Bronchial epithelial cell (primary cell): ENCODE measurements around the gene AIF1. TPM values are rescaled to one million over a fixed set of nuclear protein-coding genes. Genes with fewer than 3 reads are reported as not detected.
A peak's percentile ranks its signal among the peaks of the same experiment; 100 is the strongest.

ENCODE experiments used
- DNase-seq: peaks from one replicate; pipeline ENCODE4 v3.0.0-alpha.2; 2010; ENCODE audit warnings: low read depth
- FAIRE-seq: peaks from 2 replicates; lab custom pipeline; 2011; peaks lifted over from hg19 to GRCh38; lab: Jason Lieb, UNC
- H3K27me3 ChIP-seq: 2 replicates; pipeline ENCODE4 v1.5.1; 2011; ENCODE audit warnings: low read length; ENCODE audit not compliant: control insufficient read depth, insufficient read depth
- H3K36me3 ChIP-seq: 2 replicates; pipeline ENCODE4 v1.5.1; 2011; ENCODE audit warnings: low read length; ENCODE audit not compliant: control insufficient read depth, insufficient read depth
- H3K4me3 ChIP-seq: 2 replicates; pipeline ENCODE4 v1.5.1; 2011; ENCODE audit warnings: mild to moderate bottlenecking, low read depth, low read length, control low read depth
- total RNA-seq: library from RNA; depleted of rRNA; stranded (reverse); fragments of >200 nt; gene quantifications from 2 replicates; pipeline ENCODE4 v1.2.1, GENCODE V29; 2014
- TF ChIP-seq, protein P1 (sequence below): IDR thresholded peaks from 2 replicates; pipeline ENCODE4 v1.5.1; 2011; ENCODE audit warnings: mild to moderate bottlenecking, moderate library complexity, low read length, control low read depth, inconsistent platforms; ENCODE audit not compliant: insufficient read depth, severe bottlenecking

AIF1 gene
- total RNA-seq, 1 donor from 2014 or later = not detected

DNA sequence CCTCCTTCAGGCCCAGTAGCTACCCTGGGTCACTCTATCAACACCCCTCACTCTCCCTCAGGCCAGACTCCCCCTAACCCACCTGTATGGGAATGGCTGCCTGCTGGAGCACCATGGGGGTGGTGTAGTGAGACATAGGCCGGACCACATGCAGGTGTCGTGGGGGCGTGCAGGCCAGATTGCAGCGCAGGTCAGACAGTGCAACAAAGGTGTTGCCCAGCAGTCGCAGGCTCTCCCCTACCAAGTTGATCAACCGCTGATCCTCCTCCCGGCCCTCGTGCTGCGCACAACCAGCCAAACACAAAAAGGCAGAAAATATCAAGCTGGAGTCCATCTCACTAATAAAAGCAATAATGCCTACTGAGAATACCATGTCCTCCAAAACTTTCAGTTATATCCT lies 30.3 kb downstream of the AIF1 start:
- FAIRE-seq = no peak
- TF ChIP-seq, protein P1, sequence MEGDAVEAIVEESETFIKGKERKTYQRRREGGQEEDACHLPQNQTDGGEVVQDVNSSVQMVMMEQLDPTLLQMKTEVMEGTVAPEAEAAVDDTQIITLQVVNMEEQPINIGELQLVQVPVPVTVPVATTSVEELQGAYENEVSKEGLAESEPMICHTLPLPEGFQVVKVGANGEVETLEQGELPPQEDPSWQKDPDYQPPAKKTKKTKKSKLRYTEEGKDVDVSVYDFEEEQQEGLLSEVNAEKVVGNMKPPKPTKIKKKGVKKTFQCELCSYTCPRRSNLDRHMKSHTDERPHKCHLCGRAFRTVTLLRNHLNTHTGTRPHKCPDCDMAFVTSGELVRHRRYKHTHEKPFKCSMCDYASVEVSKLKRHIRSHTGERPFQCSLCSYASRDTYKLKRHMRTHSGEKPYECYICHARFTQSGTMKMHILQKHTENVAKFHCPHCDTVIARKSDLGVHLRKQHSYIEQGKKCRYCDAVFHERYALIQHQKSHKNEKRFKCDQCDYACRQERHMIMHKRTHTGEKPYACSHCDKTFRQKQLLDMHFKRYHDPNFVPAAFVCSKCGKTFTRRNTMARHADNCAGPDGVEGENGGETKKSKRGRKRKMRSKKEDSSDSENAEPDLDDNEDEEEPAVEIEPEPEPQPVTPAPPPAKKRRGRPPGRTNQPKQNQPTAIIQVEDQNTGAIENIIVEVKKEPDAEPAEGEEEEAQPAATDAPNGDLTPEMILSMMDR = no peak
- no peaks in the 10 kb centered on the region for H3K27me3 ChIP-seq
- no peak overlapping the region for H3K4me3 ChIP-seq
- H3K36me3 ChIP-seq = peaks cover 50% of the 10 kb centered on the region
- no peak for DNase-seq

DNA sequence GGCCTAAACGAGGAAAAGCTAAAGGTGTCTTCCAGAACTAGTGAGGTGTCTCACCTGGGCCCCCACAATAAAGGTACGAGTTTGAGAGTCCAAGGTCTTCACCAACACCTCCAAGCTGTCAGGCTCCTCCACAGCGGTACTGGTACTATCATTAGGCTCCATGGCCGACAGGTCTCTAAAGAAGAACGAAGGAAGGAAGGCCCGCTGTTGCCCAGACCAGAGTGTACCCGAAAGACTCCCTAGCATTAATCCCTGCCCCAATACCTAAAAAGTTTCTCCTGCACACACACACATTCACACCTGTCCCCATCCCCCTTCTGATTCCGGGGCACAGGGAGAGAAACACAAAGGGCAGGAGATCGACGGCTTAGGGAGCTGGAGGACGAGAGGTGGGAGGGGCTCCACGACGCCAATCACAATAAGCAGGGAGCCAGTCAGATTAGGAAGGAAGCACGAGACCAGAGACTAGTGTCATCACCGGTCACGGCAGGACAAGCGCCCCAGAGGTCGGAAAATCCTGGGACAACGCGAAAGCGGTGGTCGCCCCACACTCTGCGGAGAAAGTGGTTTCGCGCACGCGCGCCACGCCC lies 36.7 kb downstream of the AIF1 start:
- no peak for FAIRE-seq

DNA sequence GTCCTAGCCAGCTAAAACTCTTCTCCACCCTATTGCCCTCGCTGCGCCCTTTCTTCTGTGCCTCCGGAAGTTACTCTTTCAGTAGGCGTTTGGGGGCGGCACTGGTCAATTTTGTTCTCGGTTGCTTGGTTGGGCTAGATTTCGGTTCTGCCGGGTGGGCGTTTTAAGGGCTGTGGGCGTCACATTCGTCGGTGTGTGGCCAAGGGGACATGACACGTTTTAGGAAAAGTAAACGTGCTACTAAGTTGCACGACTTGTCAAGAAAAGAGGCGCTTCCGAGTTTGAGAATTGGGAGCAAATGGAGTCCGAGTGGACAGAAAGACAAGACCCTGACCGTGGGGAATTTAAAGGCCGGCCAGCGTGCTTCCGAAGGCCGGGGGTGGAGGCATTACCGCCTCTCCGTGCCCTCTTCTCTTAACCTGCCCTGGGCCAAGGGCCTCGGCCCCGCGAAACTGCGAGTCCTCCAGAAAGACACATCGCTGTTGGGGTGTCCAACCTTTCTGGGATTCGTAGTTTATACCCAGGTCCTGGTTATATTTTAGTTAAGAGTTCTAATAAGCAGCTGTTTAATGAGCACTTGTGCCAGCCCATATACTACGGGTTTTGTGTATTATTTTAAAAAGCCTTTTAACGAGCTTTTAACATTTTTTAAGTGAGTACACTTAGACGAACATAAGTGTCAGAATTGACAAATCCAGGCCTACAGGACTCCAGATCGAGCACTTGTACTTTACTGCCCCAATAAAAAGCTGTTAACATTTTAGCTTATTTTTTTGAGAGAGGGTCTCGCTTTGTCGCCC lies 38.1 kb downstream of the AIF1 start:
- DNase-seq (no peak), FAIRE-seq (no peak)
- H3K27me3 ChIP-seq = no peaks in the 10 kb centered on the region
- peaks cover 14% of the 10 kb centered on the region for H3K36me3 ChIP-seq
- TF ChIP-seq, protein P1 = no peak
- H3K4me3 ChIP-seq = peak overlapping the region; percentile 91

More for the DNA sequence above, 36.7 kb downstream of the AIF1 start:
- H3K4me3 ChIP-seq = peak overlapping the region; percentile 91
- TF ChIP-seq, protein P1 = no peak
- DNase-seq = peak; percentile 71
- H3K36me3 ChIP-seq = peaks cover 17% of the 10 kb centered on the region
- no peaks in the 10 kb centered on the region for H3K27me3 ChIP-seq

DNA sequence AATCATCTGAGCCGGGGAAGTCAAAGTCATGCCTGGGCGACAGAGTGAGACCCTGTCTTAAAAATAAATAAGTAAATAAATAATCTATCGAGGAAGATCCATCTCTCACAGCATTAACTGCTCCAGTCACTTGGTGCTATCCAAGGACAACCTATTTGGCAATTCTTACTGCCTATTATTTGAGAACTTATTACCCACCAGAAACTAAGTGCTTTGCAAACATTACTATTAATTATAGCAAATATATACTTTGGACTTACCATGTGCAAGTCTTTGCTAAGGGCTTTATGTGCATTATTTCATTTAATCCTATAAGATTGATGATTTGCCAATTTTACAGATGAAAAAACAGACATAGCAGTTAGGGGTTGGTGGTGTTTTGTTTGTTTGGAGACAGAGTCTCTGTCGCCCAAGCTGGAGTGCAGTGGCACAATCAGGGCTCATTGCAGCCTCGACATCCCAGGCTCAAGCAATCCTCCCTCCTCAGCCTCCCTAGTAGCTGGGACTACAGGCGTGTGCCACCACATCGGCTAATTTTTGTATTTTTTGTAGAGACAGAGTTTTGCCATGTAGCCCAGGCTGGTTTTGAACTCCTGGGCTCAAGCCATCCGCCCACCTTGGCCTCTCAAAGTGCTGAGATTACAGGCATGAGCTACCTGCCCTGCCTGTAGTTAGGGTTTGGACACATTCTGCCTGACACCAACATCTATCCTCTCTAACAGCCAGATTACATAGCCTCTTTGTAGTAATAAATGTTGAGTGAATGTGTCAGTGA lies 39.7 kb downstream of the AIF1 start:
- H3K36me3 ChIP-seq = peaks cover 4% of the 10 kb centered on the region
- TF ChIP-seq, protein P1 = no peak
- H3K4me3 ChIP-seq = no peak overlapping the region
- FAIRE-seq = no peak
- no peaks in the 10 kb centered on the region for H3K27me3 ChIP-seq
- DNase-seq = no peak

DNA sequence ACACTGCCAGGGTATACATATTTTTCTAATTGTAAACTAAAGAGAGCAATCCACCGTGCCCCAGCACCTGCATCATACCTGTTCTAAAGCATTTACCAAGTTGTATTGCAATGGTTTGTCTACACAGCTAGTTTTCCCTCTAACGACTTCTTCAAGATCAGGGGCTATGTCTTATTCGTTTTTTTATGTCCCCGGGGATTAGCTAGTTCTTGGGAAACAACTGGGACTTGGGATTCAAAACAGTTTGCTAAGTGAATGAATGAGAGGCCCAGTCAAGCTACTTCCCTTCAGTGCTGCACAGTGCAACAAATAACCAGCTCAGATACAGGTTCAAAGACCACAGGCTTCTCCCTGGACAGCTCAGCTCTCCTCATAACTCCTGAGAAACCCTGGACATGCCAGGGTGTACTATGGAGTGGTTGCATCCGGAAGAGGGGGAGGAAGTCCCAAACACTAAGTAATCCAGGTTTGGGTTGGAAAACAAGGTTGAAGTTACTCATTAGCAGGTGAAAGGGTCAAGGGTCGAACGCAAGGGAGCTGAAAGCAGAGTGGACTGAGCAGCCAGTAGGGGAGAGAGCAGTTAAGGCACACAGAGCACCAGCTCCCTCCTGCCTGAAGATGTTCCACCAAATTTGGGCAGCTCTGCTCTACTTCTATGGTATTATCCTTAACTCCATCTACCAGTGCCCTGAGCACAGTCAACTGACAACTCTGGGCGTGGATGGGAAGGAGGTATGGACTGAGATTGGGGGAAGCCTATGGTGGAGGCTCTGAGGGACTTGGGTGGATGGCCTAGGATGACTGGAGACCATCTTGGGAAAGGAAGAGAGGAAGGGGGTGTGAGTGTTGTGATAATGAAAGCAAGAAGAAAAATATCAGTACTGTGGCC lies 40.6 kb downstream of the AIF1 start, which contains the start of gene APOM:
Gene APOM, plus strand, starts transcription at position 546 of the 889 bp plus-strand sequence. Its CDS starts 73 bp downstream, at position 619.
- FAIRE-seq (no peak), DNase-seq (no peak)
- Histone ChIP-seq H3K4me3 (no peak within 1 kb of the TSS), H3K27me3 (no peaks in the 10 kb centered on the region), H3K36me3 (peaks cover 4% of the 10 kb centered on the region)
- TF ChIP-seq, protein P1 = no peak
